GM20000 (cell line): ENCODE measurements around the gene NID2.

Source experiments
- DNase-seq: peaks from one replicate; pipeline ENCODE4 v3.0.0; 2012; ENCODE audit warnings: low spot score
- CTCF ChIP-seq: IDR thresholded peaks from 2 replicates; pipeline ENCODE4 v1.5.1; 2012; ENCODE audit warnings: mild to moderate bottlenecking, control low read depth; ENCODE audit errors: extremely low read depth, missing control alignments

Gene NID2

GRCh38 chr14:52007211-52007610 is 61.6 kb downstream of the NID2 start:
- no peak for TF ChIP-seq CTCF
- DNase-seq = no peak

DNA sequence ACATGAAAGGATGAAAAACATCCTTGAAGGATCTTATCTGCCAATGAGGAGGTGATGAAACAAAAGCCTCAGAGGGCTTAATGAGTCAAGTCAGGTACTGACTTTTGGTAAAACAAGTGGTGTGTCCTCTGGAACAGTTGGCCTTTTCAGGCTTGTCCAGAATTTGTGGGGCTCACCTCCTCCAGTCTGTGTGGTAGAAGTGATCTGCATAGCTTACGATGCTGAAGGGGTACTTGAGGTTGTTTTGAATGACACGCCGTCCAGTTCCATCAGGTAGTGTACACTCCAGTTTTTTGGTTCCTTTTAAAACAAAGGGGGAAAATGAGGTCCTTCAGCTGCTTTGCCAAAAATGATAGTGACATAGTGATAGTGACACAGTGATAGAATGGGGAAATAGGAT is 62.5 kb downstream of the NID2 start:
- TF ChIP-seq CTCF = no peak
- no peak for DNase-seq

GRCh38 chr14:52005625-52006024 is 63.2 kb downstream of the NID2 start:
- no peak for DNase-seq
- no peak for TF ChIP-seq CTCF

GRCh38 chr14:52003324-52003723 is 65.5 kb downstream of the NID2 start:
- DNase-seq = no peak
- no peak for TF ChIP-seq CTCF

DNA sequence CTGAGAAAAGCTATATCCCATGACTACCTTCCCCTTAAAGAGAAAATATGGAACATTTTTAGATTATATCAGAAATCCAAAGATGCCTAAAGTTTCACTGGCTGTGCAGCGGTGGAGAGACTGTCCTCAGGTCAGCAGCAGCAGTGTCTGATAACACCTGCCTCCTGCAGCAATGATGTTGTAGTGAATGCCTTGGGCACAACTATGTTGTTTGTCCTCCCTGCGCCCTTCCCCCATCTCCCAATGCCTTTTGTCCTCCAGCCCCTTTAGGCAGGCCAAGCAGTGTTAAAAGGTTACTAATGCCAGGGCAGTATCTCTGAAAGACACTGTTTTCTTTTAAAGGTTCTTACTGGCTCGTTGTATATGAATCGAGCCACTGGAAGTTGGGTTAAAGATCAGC is 66.3 kb downstream of the NID2 start:
- DNase-seq = no peak
- no peak for TF ChIP-seq CTCF

GRCh38 chr14:52000696-52001095 is 68.2 kb downstream of the NID2 start:
- TF ChIP-seq CTCF = no peak
- no peak for DNase-seq

DNA sequence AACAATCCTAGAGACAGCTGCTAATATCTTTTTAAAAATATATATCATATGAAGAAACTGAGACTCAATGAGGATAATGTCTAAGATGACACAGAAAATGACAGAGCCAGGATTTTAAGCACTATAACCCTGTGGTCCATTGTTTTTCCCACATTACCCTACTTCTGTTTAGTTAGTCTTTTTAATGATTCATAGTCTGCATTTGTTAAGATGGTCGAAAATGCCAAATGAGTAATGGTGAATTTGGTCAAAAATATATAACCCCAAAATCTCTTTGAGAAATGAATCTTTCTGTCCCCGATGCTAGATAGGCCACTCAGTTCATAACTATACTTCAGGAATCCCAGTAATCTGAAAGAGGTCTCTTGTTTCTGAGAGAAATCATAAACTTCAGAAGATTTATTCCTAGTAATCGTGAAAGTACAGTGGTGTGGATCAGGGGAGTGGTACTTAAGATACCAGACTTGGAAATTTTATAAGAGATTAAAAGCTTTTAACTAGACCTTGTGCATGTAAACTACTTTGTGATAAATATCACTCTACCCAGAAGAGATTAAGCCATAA is 68.8 kb downstream of the NID2 start:
- DNase-seq = no peak
- no peak for TF ChIP-seq CTCF

GRCh38 chr14:51999084-51999483 is 69.8 kb downstream of the NID2 start:
- DNase-seq = no peak
- TF ChIP-seq CTCF = no peak
